Right ventricle myocardium superior (tissue), 1 donor: Measurements from ENCODE around the gene COL12A1. TPM values are rescaled to one million over a fixed set of nuclear protein-coding genes. Genes with fewer than 3 reads are reported as not detected.
A peak's percentile ranks its signal among the peaks of the same experiment; 100 is the strongest.

Experiments
- ATAC-seq: fragments of 200-7000 bp; cut with Tn5 transposase; one replicate; pipeline ENCODE4 v1.9.1; 2020; ENCODE audit warnings: mild to moderate bottlenecking; ENCODE audit not compliant: poor library complexity
- DNase-seq: peaks from one replicate; pipeline ENCODE4 v3.0.0-alpha.2; 2020
- intact Hi-C: fragments of 100-400 bp; cut with DNase I; formaldehyde crosslinking; loops from one replicate; pipeline ENCODE4 v1.11.2; 2022
- long read RNA-seq: library from polyadenylated mRNA; unstranded; transcript quantifications from one replicate; pipeline ENCODE4 v2.0.0, GENCODE V29; 2021
- total RNA-seq: library from RNA; stranded (reverse); fragmentation: NEBNext Ultra II Directional; extraction: Animal tissue kit (Norgen Biotek cat#: 25700); gene quantifications from one replicate; pipeline ENCODE4 v1.2.1, GENCODE V29; 2021
- donor health status: DM: no; HTN: yes; CAD: no; lungs with severe emphysema.

COL12A1 gene
- 10.7 TPM for total RNA-seq
- long read RNA-seq, full-length matches to known transcripts = 1 of 7 reads
- long read RNA-seq, partial matches to known transcripts = 4 of 7 reads
- long read RNA-seq, other reads (novel, unspliced or antisense) = 2 of 7 reads

DNA sequence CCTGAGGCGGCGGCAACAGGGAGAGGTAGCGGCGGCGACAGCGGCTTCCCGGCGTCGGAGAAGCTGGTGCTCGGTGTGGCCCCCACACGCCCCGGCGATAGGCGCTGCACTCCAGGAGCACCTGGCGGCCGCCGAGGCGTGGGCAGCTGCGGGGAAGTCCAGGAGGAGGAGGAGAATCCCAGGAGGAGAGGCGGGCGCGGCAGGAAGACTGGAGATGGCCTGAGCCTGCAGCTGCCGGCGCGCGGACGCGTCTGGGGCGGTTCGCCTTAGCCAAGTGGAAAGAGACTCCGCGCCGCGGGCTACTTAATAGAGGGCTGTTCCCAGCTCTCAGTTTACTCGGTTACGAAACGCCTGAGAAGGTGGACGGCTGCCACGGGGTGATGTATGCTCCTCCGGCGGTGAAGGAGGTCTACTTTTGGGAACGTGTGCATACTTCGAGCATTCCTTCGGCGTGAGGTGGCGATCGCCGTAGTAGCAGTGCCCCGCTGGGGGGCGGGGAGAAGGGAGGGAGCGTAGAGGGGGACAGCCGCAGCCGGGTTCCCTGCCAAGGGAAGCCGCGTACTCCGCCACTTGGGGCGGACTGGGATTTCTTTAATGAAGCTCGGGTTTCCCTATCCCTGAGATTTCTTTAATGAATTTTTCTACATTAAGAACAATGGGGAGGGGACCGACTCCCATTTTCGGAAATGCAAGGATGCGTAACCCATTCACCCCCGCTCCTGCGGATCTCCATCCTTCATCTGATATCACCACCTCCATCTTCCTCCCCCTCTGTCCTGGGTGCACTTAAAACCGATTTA, at the start of gene COL12A1:
Gene COL12A1, minus strand, starts transcription at position 278 of the 800 bp plus-strand sequence. CDS start 3,261 bp downstream, outside the sequence.
- ATAC-seq = peak; percentile 68
- intact Hi-C loops = loop anchor here (5.0 kb wide), 1 partner anchor 1239 kb away; no protein-coding TSS in a partner anchor
- peak; percentile 95 for DNase-seq

DNA sequence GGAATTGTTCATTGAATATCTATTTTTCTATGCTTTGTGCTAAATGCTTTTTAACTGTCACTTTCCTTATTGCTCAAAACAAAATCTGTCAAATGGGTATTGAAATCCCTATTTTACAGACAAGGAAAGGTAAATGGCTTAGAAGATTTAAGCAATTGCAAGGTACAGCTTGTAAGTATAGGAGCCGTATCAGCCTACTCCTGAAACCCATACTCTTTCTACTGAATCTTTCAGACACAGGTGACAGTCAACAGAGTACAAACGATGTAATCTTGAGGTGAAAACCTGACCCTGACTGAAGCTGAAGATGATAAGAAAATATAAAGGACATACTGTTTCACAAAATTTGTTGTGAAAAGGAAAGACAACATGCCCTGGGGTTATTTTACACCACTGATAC, 44.7 kb upstream of the COL12A1 start:
- no peak for ATAC-seq

DNA sequence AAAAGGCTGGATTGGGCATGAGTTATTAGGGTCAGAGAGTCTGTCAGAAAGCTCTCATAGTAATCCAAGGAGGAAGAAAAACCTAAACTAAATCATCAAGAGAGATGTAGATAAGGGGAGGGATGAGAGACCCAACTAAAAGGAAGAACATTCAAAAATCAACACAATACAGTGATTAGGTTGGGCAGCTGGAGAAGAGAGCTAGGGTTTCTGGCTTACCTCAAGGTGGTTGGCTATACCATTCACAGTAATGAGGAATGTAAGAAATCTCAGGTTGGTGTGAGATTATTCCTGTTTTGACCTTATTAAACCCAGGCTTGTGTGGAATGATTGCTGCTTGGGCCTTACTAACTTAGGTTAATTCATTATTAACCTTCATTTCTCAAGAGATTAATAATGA, 44.0 kb upstream of the COL12A1 start:
- intact Hi-C loops = no loop called here
- no peak for ATAC-seq

More for the DNA sequence above, 44.7 kb upstream of the COL12A1 start:
- intact Hi-C loops = no loop called here
- no peak for DNase-seq

DNA sequence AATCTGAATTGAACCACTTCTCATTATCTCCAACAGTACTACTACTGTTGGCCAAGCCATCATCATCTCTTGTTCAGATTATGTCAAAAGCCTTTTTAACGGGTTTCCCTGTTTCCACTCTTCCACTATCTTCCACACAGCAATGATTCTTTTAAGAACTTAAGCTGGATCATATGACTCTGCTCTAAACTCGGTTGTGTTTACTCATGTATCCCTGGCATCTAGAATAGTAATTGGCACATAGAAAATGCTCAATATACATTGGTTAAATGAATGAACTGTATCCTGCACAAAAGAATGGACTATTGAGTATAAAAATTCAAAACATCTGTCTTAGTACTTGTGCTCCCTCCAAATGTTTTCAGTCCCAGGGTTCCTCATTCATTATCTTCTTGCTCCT, 40.5 kb upstream of the COL12A1 start:
- DNase-seq (no peak), ATAC-seq (no peak)
- intact Hi-C loops = no loop called here

More for the DNA sequence above, 44.0 kb upstream of the COL12A1 start:
- DNase-seq = no peak

DNA sequence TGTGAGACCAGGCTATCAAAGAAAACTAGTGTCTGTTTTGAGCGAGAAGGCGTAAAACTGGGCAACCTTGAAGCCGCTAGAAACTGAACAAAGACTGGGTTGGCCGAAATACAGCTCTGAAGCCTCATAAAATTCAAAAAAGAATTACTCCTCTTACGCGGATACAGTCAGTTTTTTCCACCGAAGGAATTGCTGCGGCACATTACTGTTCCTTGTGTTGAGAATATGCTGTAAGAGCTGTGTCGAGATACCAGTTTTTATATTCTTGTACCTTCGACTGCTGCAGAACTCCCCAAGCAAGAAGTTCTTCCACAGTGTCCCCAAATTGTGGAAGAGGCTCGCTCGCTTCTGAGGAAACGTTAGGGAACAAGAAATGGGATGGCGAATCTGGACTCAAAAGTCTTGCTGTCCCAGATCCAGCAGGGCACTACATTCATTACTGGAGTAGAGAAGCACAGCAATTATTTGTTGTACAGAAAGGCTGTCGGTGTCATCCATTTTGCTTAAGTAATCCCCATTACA, 38.3 kb upstream of the COL12A1 start:
- no peak for DNase-seq
- intact Hi-C loops = no loop called here

DNA sequence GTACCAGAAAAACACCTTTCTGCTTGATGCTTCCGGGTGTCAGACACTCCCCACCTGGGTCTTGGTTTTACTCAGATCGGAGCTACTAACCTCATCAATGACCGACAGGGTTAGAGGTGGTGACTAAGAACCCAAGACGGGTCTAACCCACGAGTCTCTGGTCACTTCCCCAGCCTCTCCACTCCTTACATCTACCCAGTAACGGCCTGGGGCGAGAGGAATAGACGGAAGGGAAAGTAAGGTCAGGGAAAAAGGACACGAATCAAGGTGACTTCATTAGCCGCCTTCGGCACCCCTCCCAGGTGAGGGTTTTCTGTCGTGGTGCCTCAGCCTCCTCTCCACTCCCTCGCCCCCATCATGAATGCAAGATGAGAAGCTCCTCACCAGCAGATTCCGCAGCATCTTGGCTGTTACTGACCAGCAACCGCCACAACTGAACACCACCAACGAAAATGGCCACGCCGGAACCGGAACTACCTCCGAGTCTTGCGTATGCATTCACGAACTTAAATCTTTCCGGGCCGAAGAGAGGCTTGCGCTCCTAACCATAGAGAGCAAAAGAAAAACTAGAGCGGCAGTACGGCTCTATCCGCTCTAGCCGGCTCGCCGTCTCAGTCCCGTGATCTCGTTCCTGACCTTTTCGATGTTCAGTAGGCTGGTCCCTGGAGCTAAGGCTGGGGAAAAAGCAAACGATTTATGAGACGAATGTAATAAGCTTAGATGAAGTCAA, 37.6 kb upstream of the COL12A1 start, which contains the start of gene COX7A2:
Gene COX7A2, minus strand, starts transcription at position 469 of the 730 bp plus-strand sequence. Its CDS starts 67 bp downstream, at position 402.
- intact Hi-C loops = no loop called here
- ATAC-seq = peak; percentile 98
- DNase-seq = peak; percentile 92

More for the DNA sequence above, 38.3 kb upstream of the COL12A1 start:
- peak; percentile 24 for ATAC-seq

DNA sequence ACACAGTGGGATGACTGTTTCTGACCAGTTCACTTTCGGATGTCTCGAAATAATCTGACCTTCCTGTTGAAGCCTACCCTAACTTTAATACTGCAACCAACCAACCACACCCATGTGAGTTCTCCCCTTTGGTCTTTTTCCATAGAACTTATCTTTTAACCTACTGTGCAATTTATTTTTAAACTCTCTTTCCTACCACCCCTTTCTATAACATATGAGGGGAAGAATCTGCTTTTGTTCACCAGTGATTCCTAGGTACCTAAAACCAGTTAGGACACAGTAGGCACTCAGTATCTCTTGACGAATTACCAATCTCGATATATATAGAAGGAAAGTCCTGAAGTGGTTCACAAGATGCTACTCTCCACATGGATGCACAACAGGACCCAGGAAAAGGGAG, 30.8 kb upstream of the COL12A1 start:
- ATAC-seq (no peak), DNase-seq (no peak)
- intact Hi-C loops = no loop called here

DNA sequence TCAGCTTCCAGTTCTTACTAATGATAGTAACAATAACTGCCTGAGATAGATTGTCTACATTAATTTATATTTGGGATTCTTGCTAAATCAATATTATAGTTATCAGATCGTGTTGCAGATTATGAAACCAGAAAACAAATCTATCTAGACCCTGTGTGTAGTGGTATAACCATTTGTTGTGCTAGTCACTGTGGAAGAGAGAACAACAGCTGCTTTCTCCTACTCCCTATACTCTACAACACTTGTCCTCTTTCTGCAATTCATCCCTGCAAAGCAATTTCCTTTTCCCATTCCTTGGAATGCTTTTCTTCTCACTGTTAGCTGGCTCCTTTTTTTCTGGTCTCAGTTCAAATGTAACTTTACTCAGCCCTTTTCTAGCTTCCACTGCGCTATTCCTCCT, 29.4 kb upstream of the COL12A1 start:
- ATAC-seq (no peak), DNase-seq (no peak)
- intact Hi-C loops = no loop called here

DNA sequence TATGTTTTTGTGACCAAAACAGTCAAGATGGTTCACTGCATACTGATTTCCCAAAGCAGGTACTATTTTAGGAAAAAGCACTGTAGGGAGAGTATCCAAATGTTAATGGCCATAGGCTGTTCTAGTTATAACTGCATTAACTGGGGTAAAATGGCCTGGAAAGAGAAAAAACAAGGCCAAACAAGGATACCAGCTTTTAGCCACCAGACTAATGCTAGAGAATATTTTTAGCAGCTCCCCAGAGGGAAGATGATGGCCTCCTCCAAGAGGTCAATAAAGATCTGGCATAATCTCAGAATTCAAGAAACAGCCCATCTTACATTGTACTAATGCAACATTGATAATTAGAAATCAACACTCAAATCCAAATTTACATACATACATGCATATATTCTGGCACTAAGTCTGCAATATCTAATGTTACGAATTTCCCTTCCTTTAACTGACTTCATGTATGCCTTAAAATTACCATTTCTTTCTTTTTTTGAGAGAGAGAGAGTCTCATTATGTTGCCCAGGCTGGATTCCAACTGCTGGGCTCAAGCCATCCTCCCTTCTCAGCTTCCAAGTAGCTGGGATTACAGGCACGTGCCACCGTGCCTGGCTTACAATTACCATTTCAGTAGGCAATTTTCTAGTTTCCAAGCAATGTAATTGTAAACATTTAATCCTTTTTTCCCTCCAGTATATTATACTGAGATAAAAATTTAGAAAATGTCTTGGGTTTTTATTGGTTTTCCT, 28.4 kb upstream of the COL12A1 start:
- intact Hi-C loops = no loop called here
- ATAC-seq = no peak
- DNase-seq = peak; percentile 45

DNA sequence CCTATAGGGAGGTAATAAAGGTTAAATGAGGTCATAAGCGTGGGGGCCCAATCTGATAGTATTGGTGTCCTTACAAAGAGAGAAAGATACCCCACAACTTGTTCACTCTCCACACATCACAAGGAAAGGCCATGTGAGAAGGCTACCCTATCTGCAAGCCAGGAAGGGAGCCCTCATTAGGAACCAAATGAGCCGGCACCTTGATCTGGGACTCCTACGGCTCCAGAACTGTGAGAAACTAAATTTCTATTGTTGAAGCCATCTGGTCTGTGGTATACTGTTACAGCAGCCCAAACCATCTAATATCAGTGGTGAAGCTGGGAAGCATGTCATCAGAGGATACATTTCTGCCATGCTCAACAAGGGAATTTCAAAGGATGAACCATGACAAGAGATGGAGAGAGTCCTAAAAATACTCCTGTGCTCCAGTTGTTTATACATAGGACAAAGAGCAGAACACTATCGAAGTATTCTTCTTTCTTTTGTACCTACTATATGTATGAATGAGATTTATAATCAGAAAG, 27.3 kb upstream of the COL12A1 start:
- DNase-seq (no peak), ATAC-seq (no peak)
- intact Hi-C loops = no loop called here

DNA sequence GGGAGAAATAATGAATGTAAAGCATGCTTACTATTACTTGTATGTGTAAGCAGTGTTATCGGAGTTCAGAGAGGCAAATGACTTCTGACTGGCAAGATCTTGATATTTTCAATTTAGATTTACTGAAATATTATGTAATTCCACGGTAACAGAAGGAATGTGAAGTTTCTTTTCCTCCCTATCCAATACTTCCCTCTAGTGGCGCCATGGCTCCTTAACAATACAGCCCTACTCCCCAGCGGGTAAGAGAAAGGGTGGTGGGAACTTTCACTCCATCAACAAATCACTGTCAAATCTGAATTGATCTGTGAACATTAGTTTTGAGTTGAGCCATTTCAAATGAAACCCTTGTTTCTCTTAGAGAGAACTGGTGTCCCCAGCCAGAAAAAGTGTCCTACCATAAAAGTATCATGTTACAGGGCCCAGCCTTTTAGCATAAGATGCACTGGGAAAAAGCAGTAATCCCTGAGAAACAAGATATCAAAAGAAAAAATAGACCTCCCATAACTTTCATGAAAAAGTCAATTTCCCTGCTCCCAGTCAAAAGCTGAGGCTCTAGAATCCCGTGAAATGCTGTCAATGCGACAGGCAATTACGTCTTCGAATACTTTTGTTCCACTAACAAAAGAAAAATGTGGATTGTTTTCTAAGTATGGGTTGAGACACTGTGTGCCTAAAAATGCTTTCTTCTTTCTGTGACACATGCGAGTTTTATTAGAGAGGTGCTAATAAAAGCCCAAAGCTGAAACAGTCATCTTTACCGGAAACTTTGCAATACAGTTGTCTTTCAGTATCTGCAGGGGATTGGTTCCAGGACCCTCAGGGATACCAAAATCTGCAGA, 24.9 kb upstream of the COL12A1 start:
- DNase-seq = no peak
- intact Hi-C loops = no loop called here
- ATAC-seq = peak; percentile 78

DNA sequence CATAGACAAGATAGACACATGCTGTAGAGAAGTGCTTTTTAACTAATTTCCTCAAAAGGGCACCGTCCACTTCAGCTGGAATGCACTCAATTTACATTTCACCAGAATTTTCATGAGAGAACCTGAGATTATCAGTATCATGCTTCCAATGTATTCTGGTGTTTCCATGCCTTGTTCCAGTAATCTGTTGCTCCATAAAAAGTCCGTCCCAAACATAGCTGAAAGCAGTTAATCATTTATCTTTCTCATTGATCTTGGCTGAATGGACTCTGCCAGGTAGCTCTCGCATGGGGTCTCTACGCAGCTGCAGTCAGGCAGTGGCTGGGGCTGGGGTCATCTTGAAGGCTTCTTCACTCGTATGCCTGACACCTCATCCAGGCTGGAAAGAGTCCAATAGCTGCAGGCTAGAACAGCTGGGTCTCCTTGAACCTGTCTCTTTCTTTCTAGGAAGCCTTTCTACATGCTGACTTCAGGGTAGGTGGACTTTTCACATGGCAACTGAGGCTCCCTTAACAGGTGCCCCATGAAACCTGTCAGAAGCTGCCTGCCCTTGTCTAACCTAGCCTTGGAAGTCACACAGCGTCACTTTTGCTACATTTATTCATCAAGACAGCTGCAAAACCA, 18.6 kb upstream of the COL12A1 start:
- ATAC-seq (no peak), DNase-seq (no peak)
- intact Hi-C loops = no loop called here

DNA sequence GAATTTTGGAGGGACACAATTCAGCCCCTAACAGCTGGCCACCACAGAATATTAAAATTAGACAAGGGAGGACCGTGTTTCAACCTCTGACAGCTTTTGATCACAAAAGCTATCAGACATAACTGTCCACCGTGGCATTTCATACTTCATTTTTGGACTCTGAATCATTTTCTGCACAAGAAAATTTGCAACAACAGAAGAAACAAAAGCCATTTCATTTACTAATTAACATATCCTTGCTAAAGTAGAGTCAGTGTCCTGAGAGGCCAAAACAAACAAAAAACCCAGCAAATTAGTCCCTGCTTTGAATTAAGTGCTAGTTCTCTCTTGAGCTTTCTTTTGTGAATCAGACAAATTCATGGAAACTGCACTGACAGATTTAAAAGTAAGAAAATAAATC, 17.6 kb upstream of the COL12A1 start:
- ATAC-seq (no peak), DNase-seq (no peak)
- intact Hi-C loops = no loop called here

DNA sequence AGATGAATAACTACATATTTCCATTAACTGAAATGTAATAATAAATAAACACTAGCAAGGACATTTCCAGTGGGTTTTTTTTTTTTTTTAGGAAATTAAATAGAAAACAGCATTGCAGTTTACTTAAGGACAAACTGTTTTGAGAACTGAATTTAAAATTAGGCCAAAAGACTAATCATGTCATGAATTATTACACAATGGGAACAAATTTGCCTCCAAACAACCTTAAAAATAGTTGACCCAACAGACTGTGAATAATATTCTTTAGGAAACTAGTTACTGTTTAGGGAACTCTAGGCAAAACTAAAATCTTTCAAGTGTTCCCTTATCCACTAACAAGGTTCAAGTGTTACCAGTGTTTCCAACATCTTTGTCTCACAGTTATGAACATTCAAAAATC, 16.4 kb upstream of the COL12A1 start:
- ATAC-seq = peak; percentile 38
- DNase-seq = no peak
- intact Hi-C loops = no loop called here

DNA sequence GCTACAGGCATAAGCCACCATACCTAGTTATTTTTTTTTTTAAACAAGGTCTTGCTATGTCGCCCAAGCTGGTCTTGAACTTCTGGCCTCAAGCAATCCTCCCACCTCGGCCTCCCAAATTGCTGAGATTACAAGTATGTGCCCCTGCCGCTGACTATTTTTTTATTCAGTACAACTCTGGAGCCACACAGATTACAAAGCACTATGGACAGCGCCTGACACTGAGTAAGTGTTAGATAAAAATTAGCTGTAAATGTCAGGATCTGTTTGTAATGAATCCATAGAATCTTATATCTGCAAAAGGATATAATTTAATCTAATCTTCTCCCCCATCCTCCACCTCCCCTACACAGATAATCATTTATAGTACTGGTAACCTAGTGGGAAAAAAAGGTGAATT, 15.3 kb upstream of the COL12A1 start:
- ATAC-seq (no peak), DNase-seq (no peak)

DNA sequence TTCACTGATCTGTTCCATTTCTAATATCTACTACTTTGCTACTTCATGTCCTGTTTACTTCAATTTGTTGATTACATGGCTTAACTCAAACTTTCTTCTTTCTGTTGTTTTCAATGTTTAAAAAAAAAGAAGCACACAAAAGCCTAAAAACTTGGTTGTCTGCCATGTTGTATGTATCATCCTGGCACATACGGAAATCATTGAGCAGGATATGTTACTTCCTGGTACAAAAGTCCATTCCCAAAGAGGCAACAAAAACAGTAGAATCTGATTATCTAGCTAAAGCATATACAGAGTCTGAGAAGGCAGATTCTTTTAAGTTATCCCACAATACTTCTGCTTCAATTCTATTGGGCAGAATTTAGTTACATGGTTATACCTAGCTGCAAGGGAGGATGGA, 14.5 kb upstream of the COL12A1 start:
- no peak for ATAC-seq
- intact Hi-C loops = no loop called here

More for the DNA sequence above, 15.3 kb upstream of the COL12A1 start:
- intact Hi-C loops = no loop called here

DNA sequence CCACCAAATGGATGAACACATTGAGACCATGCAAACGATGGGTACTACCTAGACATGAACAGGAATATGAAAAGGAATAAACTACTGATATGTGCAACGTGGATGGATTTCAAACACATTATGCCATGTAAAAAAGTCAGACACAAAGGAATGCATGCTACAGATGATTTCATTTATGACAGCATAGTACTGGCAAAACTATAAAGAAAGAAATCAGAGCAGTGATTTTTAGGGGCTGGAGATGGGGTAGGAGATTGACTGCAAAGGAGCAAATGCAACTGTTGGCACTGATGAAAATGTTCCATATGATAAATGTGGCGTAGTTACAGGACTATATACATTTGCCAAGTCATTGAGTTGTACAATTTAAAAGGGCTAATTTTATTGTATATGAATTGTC, 13.4 kb upstream of the COL12A1 start:
- intact Hi-C loops = no loop called here
- no peak for DNase-seq
- no peak for ATAC-seq

More for the DNA sequence above, 14.5 kb upstream of the COL12A1 start:
- DNase-seq = no peak
